IMR-90 (cell line): ENCODE results near the gene IRF2. TPM values are rescaled to one million over a fixed set of nuclear protein-coding genes. Genes with fewer than 3 reads are reported as not detected.

Experiments
- ATAC-seq: fragments of 200-7000 bp; cut with Tn5 transposase; 2 replicates; pipeline ENCODE4 v1.9.1; 2020; ENCODE audit warnings: low read depth, mild to moderate bottlenecking, moderate library complexity
- BruUV-seq: library from RNA; stranded (reverse); fragments of 400-500 nt; replicated peaks from 2 replicates; lab custom pipeline; 2021; lab: Mats Ljungman, UMichigan
- CTCF ChIA-PET: fragments of 300-600 bp; formaldehyde crosslinking; extraction: SDS; loops from one replicate; lab custom pipeline; 2021; ENCODE audit warnings: antibody characterized with exemption; lab: Yijun Ruan, JAX
- POLR2A ChIA-PET: fragments of 300-600 bp; sonication (Branson Sonifier 250); formaldehyde crosslinking; loops from one replicate; lab custom pipeline; 2022; ENCODE audit warnings: antibody characterized with exemption; ENCODE audit not compliant: unreplicated experiment; lab: Charles Lee
- DNase-seq: peaks from one replicate; pipeline ENCODE4 v3.0.0; 2013
- H2AFZ ChIP-seq: replicated peaks from 2 replicates; pipeline ENCODE3; 2013; ENCODE audit warnings: low read length, mild to moderate bottlenecking; ENCODE audit not compliant: poor library complexity
- H2AK5ac ChIP-seq: 2 replicates; pipeline ENCODE4 v1.6.1; 2013; ENCODE audit warnings: low read depth, low read length, inconsistent platforms
- H2AK9ac ChIP-seq: replicated peaks from 2 replicates; pipeline ENCODE3; 2013; ENCODE audit warnings: mild to moderate bottlenecking, low read depth, low read length, moderate library complexity; ENCODE audit not compliant: poor library complexity
- H2BK120ac ChIP-seq: 2 replicates; pipeline ENCODE4 v1.6.1; 2013; ENCODE audit warnings: low read depth, low read length, inconsistent platforms
- H2BK15ac ChIP-seq: 3 replicates; pipeline ENCODE4 v1.6.1; 2013; ENCODE audit warnings: low read depth, low read length, inconsistent platforms
- H2BK20ac ChIP-seq: 2 replicates; pipeline ENCODE4 v1.6.1; 2013; ENCODE audit warnings: low read depth, mild to moderate bottlenecking, inconsistent platforms, low read length, moderate library complexity
- H2BK5ac ChIP-seq: 2 replicates; pipeline ENCODE4 v1.6.1; 2013; ENCODE audit warnings: mild to moderate bottlenecking, low read depth, low read length, inconsistent platforms; ENCODE audit not compliant: poor library complexity, severe bottlenecking
- H3K14ac ChIP-seq: replicated peaks from 2 replicates; pipeline ENCODE4 v1.6.1; 2013; ENCODE audit warnings: low read depth, low read length, inconsistent platforms
- H3K18ac ChIP-seq: 2 replicates; pipeline ENCODE4 v1.6.1; 2013; ENCODE audit warnings: low read depth, low read length, control low read depth
- H3K23ac ChIP-seq: 2 replicates; pipeline ENCODE4 v1.6.1; 2013; ENCODE audit warnings: low read depth, low read length, inconsistent platforms
- H3K27ac ChIP-seq: 2 replicates; pipeline ENCODE4 v1.5.1; 2013; ENCODE audit warnings: mild to moderate bottlenecking, control low read depth, low read length; ENCODE audit not compliant: insufficient read depth
- H3K27me3 ChIP-seq: 2 replicates; pipeline ENCODE4 v1.6.1; 2013; ENCODE audit warnings: low read length; ENCODE audit not compliant: control insufficient read depth, insufficient read depth
- H3K36me3 ChIP-seq: 2 replicates; pipeline ENCODE4 v1.6.1; 2013; ENCODE audit warnings: low read length, mixed read lengths; ENCODE audit not compliant: control insufficient read depth, insufficient read depth
- H3K4ac ChIP-seq: 2 replicates; pipeline ENCODE4 v1.6.1; 2013; ENCODE audit warnings: low read depth, low read length, inconsistent platforms
- H3K4me1 ChIP-seq: 2 replicates; pipeline ENCODE4 v1.6.1; 2013; ENCODE audit warnings: low read length, mixed read lengths; ENCODE audit not compliant: control insufficient read depth, insufficient read depth
- H3K4me2 ChIP-seq: 2 replicates; pipeline ENCODE4 v1.6.1; 2013; ENCODE audit warnings: low read depth, mild to moderate bottlenecking, control low read depth, low read length, moderate library complexity
- H3K4me3 ChIP-seq: 2 replicates; pipeline ENCODE4 v1.5.1; 2013; ENCODE audit warnings: low read depth, mild to moderate bottlenecking, control low read depth, low read length, moderate library complexity; ENCODE audit not compliant: insufficient read depth
- H3K56ac ChIP-seq: 2 replicates; pipeline ENCODE4 v1.6.1; 2013; ENCODE audit warnings: low read length, inconsistent platforms; ENCODE audit not compliant: insufficient read depth; ENCODE audit errors: extremely low read depth
- H3K79me1 ChIP-seq, 2 experiments: 2 replicates each; pipeline ENCODE4 v1.6.1; 2013; ENCODE audit warnings: low read length in 2 of 2, inconsistent platforms in 1 of 2, low read depth in 1 of 2
- H3K9ac ChIP-seq: 2 replicates; pipeline ENCODE4 v1.6.1; 2013; ENCODE audit warnings: low read depth, low read length, control low read depth
- H3K9me1 ChIP-seq: 2 replicates; pipeline ENCODE4 v1.6.1; 2013; ENCODE audit warnings: low read length, inconsistent platforms; ENCODE audit not compliant: insufficient read depth
- H3K9me3 ChIP-seq: 2 replicates; pipeline ENCODE4 v1.6.1; 2013; ENCODE audit warnings: low read length; ENCODE audit not compliant: control insufficient read depth, insufficient read depth
- H4K20me1 ChIP-seq: 2 replicates; pipeline ENCODE4 v1.6.1; 2013; ENCODE audit warnings: low read length, inconsistent platforms; ENCODE audit not compliant: insufficient read depth
- H4K5ac ChIP-seq: 2 replicates; pipeline ENCODE4 v1.6.1; 2013; ENCODE audit warnings: mild to moderate bottlenecking, low read depth, low read length, control low read depth
- H4K8ac ChIP-seq, 2 experiments: 2 replicates each; pipeline ENCODE4 v1.6.1; 2013; ENCODE audit warnings: low read depth in 2 of 2, low read length in 2 of 2, control low read depth in 1 of 2, inconsistent platforms in 1 of 2
- H4K91ac ChIP-seq: 2 replicates; pipeline ENCODE4 v1.6.1; 2013; ENCODE audit warnings: low read depth, low read length, inconsistent platforms; ENCODE audit not compliant: insufficient read depth
- BHLHE40 ChIP-seq: fragments of 150-350 bp; IDR thresholded peaks from 2 replicates; pipeline ENCODE4 v1.6.1; 2016; ENCODE audit warnings: mild to moderate bottlenecking, low read depth, low read length
- CEBPB ChIP-seq: IDR thresholded peaks from 2 replicates; pipeline ENCODE4 v1.6.1; 2012; ENCODE audit warnings: low read depth, low read length, improper control_type of control experiment
- CTCF ChIP-seq: conservative IDR thresholded peaks from 2 replicates; pipeline ENCODE4 v1.5.1; 2012; ENCODE audit warnings: mild to moderate bottlenecking, low read depth, low read length, improper control_type of control experiment
- ELK1 ChIP-seq: fragments of 150-350 bp; IDR thresholded peaks from 2 replicates; pipeline ENCODE4 v1.6.1; 2016; ENCODE audit warnings: low read depth, mild to moderate bottlenecking, low read length, moderate library complexity, borderline replicate concordance
- MAFK ChIP-seq: IDR thresholded peaks from 2 replicates; pipeline ENCODE4 v1.6.1; 2012; ENCODE audit warnings: low read depth, low read length, improper control_type of control experiment
- MXI1 ChIP-seq: IDR thresholded peaks from 2 replicates; pipeline ENCODE4 v1.6.1; 2012; ENCODE audit warnings: low read depth, mild to moderate bottlenecking, low read length, moderate library complexity, borderline replicate concordance
- NFE2L2 ChIP-seq: fragments of 150-350 bp; IDR thresholded peaks from 2 replicates; pipeline ENCODE4 v1.6.1; 2016; ENCODE audit warnings: low read depth, mild to moderate bottlenecking, low read length
- RAD21 ChIP-seq: IDR thresholded peaks from 2 replicates; pipeline ENCODE4 v1.6.1; 2012; ENCODE audit warnings: low read length, improper control_type of control experiment
- RCOR1 ChIP-seq: IDR thresholded peaks from 2 replicates; pipeline ENCODE4 v1.6.1; 2012; ENCODE audit warnings: mild to moderate bottlenecking, low read length, improper control_type of control experiment; ENCODE audit not compliant: insufficient replicate concordance
- SMC3 ChIP-seq: fragments of 150-350 bp; IDR thresholded peaks from 2 replicates; pipeline ENCODE4 v1.6.1; 2016; ENCODE audit warnings: low read depth, mild to moderate bottlenecking, antibody characterized with exemption, low read length, moderate library complexity
- USF2 ChIP-seq: fragments of 150-350 bp; IDR thresholded peaks from 2 replicates; pipeline ENCODE4 v1.6.1; 2017; ENCODE audit warnings: mild to moderate bottlenecking, antibody characterized with exemption, low read length, low read depth
- WGBS, 2 experiments: methylation state at CpG; one replicate each; pipeline versions ENCODE4 v1.1.5 to v1.1.7; 2013; ENCODE audit warnings: missing lambda C conversion rate in 2 of 2; ENCODE audit not compliant: insufficient read length in 1 of 2; ENCODE audit errors: extremely low coverage in 2 of 2; 5-methylcytosine and 5-hydroxymethylcytosine counted together
- dilution Hi-C: fragments of 300-500 bp; cut with HindIII; formaldehyde crosslinking; loops from one replicate; pipeline ENCODE4 v1.14.3; 2018; ENCODE audit warnings: low sequenced_read_pairs; ENCODE audit not compliant: unreplicated experiment
- in situ Hi-C: fragments of 300-500 bp; cut with MboI; formaldehyde crosslinking; loops from 3 replicates; pipeline ENCODE4 v1.14.3; 2019; ENCODE audit warnings: low sequenced_read_pairs, inconsistent platforms, mixed read lengths
- intact Hi-C: fragments of 100-400 bp; cut with micrococcal nuclease; formaldehyde crosslinking; loops from 2 replicates; pipeline ENCODE4 v1.10.0; 2022
- polyA plus RNA-seq, 3 experiments: library from polyadenylated mRNA; depleted of rRNA; stranded (reverse); fragments of >200 nt; gene quantifications; 2 replicates each; pipeline ENCODE4 v1.2.3, GENCODE V29; 2012; ENCODE audit warnings: low replicate concordance in 1 of 3
- total RNA-seq: library from RNA; depleted of rRNA; stranded (reverse); fragments of >200 nt; gene quantifications from 2 replicates; pipeline ENCODE4 v1.2.3, GENCODE V29; 2012

The IRF2 gene
- total and polyA plus RNA-seq, 2 of the 4 experiments (the other 2 are of a cell fraction), result 16.5 to 21.9 TPM

- no peaks in the 10 kb centered on the region for H3K9me3 ChIP-seq
- no peak overlapping the region for H2BK20ac ChIP-seq
- no peak overlapping the region for H3K14ac ChIP-seq
- H4K5ac ChIP-seq, result no peak overlapping the region
- ChIA-PET CTCF (no interaction called here), POLR2A (no interaction called here)
- H3K27ac ChIP-seq, result no peak overlapping the region
- H3K4ac ChIP-seq, result no peak overlapping the region
- H2AFZ ChIP-seq, result no peak overlapping the region
- peaks cover 19% of the 10 kb centered on the region for H3K4me1 ChIP-seq
- H3K9me1 ChIP-seq, result peaks cover 22% of the 10 kb centered on the region
- H2BK5ac ChIP-seq, result no peak overlapping the region
- H3K27me3 ChIP-seq, result no peaks in the 10 kb centered on the region
- no peak overlapping the region for H3K18ac ChIP-seq
- H3K4me2 ChIP-seq, result no peak overlapping the region
- H2BK120ac ChIP-seq, result no peak overlapping the region
- peaks cover 42% of the 10 kb centered on the region for H4K20me1 ChIP-seq
- no peak overlapping the region for H3K56ac ChIP-seq
- BruUV-seq, result no TSS peak
- peaks cover 46 to 80% of the 10 kb centered on the region in 2 experiments for H3K79me1 ChIP-seq
- no peak overlapping the region for H2BK15ac ChIP-seq
- dilution Hi-C loops (no loop called here), intact Hi-C loops (no loop called here), in situ Hi-C loops (no loop called here)
- H3K36me3 ChIP-seq, result no peaks in the 10 kb centered on the region
- H3K23ac ChIP-seq, result no peak overlapping the region
- no peak for DNase-seq
- no CpG with 5 or more reads among the region's 3 CpGs for WGBS, 2 experiments
- H4K91ac ChIP-seq, result no peak overlapping the region
- TF ChIP-seq USF2 (no peak), NFE2L2 (no peak), RAD21 (no peak), SMC3 (no peak), MAFK (no peak), ELK1 (no peak), CEBPB (no peak), CTCF (no peak), MXI1 (no peak), RCOR1 (no peak), BHLHE40 (no peak)
- no peak for ATAC-seq
- no peak overlapping the region for H3K4me3 ChIP-seq
- H4K8ac ChIP-seq, result no peak overlapping the region
- no peak overlapping the region for H2AK9ac ChIP-seq
- no peak overlapping the region for H3K9ac ChIP-seq
- H2AK5ac ChIP-seq, result no peak overlapping the region
Observed at GRCh38 chr4:184446132-184446658, 28.2 kb downstream of the IRF2 start.
